LNCaP clone FGC (cell line): Measurements from ENCODE around the gene MYBPC1.
"Not testable (repeated sequence)": the region's sequence is repeated elsewhere in the genome, so short reads cannot be mapped to it uniquely, and the experiment has no call there.

Source experiments
- DNase-seq: peaks from one replicate; pipeline ENCODE4 v3.0.0-alpha.2; 2011; ENCODE audit warnings: low read depth
- H3K4me3 ChIP-seq: 2 replicates; pipeline ENCODE4 v1.5.1; 2011; ENCODE audit warnings: mild to moderate bottlenecking, low read depth, low read length, control low read depth
- TF ChIP-seq, protein P1 (sequence below): IDR thresholded peaks from 2 replicates; pipeline ENCODE4 v1.5.1; 2012; ENCODE audit warnings: mild to moderate bottlenecking; ENCODE audit not compliant: control insufficient read depth, insufficient read depth; ENCODE audit errors: extremely low read depth

Gene MYBPC1

DNA sequence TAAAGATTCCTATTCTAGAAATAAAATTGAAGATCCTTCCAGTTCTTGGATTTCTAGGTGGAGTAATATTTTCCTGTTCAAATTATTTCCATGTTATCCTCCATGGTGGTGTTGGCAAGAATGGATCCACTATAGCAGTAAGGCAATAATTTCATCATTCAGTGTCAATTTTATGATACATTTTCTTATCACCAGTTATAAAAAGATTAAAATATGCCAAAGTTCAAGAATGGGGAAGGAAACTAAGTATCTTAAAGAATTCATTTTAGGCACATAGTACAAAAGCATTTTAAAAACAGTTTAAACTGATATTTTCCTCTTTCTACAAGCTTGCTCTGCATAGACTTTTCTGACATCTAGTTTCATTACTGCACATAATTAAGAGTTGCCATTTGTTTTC lies 125.3 kb downstream of the MYBPC1 start:
- H3K4me3 ChIP-seq: no peak overlapping the region

DNA sequence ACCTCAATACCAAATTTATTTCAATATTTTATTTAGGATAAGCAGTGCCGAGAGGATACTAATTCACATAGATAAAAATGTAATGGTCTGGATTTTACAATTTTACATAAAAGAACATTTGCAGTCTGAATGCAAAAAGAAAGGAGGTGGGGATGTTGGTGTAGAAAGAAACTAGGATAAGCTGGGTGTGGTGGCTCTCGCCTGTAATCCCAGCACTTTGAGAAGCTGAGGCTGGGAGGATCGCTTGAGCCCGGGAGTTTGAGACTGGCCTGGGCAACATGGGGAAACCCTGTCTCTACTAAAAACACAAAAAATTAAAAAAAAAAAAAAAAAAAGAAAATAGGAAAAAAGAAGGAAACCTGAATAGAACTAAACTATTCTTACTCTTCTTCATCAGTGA lies 127.6 kb downstream of the MYBPC1 start:
- TF ChIP-seq, protein P1, sequence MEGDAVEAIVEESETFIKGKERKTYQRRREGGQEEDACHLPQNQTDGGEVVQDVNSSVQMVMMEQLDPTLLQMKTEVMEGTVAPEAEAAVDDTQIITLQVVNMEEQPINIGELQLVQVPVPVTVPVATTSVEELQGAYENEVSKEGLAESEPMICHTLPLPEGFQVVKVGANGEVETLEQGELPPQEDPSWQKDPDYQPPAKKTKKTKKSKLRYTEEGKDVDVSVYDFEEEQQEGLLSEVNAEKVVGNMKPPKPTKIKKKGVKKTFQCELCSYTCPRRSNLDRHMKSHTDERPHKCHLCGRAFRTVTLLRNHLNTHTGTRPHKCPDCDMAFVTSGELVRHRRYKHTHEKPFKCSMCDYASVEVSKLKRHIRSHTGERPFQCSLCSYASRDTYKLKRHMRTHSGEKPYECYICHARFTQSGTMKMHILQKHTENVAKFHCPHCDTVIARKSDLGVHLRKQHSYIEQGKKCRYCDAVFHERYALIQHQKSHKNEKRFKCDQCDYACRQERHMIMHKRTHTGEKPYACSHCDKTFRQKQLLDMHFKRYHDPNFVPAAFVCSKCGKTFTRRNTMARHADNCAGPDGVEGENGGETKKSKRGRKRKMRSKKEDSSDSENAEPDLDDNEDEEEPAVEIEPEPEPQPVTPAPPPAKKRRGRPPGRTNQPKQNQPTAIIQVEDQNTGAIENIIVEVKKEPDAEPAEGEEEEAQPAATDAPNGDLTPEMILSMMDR: no peak
- no peak for DNase-seq
- no peak overlapping the region for H3K4me3 ChIP-seq

More for the DNA sequence above, 125.3 kb downstream of the MYBPC1 start:
- no peak for DNase-seq
- TF ChIP-seq, protein P1: no peak

DNA sequence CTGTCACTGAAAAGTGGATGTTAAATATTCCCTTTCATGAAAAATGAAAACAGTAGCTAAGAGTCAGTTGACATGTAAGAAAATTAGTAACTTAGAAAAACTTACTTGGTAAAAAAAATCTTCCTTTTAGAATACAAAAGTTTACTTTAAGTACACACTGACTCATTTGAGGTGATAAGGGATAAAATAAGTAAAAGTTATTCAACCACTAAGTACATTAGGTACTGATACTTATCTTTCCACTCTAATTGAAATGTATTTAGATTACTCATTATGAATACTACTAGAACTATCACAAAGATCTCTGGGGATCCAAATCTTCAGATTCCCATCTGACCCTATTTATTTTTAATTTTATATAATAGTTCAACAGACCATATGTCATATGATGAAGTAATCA lies 132.3 kb downstream of the MYBPC1 start:
- no peak overlapping the region for H3K4me3 ChIP-seq
- no peak for DNase-seq
- TF ChIP-seq, protein P1: no peak

DNA sequence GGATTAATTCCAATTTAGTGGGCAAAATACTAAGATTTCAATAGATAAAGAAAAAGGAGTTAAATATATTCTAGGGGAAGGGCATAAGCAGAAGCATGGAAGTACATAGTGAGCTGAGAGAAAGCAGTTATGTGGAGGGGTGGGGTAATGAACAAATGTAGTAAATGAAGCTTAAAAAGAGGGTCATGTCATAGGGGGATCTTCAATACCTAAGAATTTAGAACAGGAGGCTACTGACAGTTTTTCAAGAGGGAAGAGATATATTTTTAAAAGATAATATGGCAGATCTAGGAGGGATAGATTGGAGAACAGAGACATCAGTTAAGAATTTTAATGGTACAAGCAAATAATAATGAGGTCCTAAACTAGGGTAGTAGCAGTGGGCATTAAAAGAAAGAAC lies 135.1 kb downstream of the MYBPC1 start:
- DNase-seq: no peak
- H3K4me3 ChIP-seq: no peak overlapping the region
- TF ChIP-seq, protein P1: no peak

DNA sequence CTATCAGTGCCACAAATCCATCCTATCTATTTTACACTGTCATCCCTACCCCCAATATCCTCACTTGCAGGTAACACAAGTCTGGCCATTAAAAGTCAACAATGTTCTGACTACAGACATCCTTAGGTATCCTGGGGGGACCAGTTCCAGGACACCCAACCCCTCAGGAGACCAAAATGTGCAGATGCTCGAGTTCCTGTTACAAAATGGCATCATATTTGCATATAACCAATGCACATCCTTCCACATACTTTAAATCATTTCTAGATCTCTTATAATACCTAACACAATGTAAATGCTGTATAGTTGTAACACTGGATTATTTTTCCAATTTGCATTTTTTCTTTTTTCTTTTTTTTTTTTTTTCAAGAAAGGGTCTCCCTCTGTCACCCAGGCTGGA lies 137.5 kb downstream of the MYBPC1 start:
- no peak for DNase-seq
- H3K4me3 ChIP-seq: no peak overlapping the region
- TF ChIP-seq, protein P1: no peak

DNA sequence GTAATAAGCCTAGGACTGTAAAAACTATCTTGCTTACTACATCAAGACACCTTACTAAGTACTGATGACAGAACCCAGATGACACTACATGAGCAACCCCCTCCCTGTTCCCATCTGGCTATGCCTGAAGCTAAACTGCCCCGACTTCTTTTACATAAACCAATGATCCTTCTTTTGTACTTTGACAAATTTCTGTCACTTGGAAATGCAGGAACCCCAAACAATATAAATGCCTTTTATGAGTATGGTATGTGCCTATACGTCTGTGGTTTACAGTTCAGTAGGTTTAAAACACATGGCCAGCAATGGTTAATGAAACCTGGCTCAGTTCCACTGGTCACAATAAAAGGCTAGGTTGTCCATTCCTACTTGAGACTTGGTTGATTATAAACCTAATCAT lies 138.4 kb downstream of the MYBPC1 start:
- TF ChIP-seq, protein P1: no peak
- H3K4me3 ChIP-seq: no peak overlapping the region
- DNase-seq: no peak

DNA sequence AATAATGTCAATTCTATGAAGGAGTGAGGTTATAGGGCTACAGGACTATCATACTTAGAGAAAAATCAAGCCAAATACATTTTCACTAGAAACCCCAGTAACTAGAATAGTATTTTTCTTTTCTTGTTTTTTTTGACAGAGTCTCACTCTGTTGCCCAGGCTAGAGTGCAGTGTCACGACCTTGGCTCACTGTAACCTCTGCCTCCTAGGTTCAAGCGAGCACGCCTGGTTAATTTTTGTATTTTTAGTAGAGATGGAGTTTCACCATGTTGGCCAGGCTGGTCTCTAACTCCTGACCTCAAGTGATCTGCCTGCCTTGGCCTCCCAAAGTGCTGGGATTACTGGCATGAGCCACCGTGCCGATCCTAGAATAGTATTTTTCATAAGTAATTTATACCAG lies 139.7 kb downstream of the MYBPC1 start:
- H3K4me3 ChIP-seq, DNase-seq: not testable (repeated sequence)
